ENCODE results near the gene TLK2.

DNA sequence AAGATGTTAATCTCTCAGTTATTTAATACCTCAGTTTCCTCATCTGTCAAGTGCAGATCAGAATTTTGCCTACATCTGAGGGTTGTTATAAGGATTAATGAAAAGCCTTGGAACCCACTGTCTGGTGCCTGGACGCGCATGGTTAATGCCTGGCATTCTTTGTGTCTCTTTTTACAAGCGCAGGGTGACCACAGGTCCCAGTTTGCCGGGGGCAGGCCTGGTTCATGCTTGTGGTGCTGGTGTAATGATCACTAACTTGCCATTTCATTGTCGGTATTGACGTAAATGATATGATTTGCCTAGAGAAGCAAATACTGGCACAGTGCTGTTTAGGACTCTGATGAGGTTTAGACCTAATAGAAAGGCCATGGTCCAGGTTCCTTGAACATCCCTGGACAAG lies 172.0 kb downstream of the TLK2 start:
- no peak for TF ChIP-seq CBX8 (IDR thresholded peaks at IDR 0.05)
- TF ChIP-seq, protein P1, sequence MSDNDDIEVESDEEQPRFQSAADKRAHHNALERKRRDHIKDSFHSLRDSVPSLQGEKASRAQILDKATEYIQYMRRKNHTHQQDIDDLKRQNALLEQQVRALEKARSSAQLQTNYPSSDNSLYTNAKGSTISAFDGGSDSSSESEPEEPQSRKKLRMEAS (IDR thresholded peaks at IDR 0.05) = no peak
- no peak for TF ChIP-seq POLR2A (IDR thresholded peaks at IDR 0.05; ENCODE audit: low read length)
- TF ChIP-seq, protein P2, sequence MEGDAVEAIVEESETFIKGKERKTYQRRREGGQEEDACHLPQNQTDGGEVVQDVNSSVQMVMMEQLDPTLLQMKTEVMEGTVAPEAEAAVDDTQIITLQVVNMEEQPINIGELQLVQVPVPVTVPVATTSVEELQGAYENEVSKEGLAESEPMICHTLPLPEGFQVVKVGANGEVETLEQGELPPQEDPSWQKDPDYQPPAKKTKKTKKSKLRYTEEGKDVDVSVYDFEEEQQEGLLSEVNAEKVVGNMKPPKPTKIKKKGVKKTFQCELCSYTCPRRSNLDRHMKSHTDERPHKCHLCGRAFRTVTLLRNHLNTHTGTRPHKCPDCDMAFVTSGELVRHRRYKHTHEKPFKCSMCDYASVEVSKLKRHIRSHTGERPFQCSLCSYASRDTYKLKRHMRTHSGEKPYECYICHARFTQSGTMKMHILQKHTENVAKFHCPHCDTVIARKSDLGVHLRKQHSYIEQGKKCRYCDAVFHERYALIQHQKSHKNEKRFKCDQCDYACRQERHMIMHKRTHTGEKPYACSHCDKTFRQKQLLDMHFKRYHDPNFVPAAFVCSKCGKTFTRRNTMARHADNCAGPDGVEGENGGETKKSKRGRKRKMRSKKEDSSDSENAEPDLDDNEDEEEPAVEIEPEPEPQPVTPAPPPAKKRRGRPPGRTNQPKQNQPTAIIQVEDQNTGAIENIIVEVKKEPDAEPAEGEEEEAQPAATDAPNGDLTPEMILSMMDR (IDR thresholded peaks at IDR 0.05) = no peak
- no peak for TF ChIP-seq USF2 (IDR thresholded peaks at IDR 0.05)
- no peak for TF ChIP-seq EP300 (IDR thresholded peaks at IDR 0.05)
- TF ChIP-seq CHD2 (IDR thresholded peaks at IDR 0.05; ENCODE audit: low read length, partially characterized antibody) = no peak
- TF ChIP-seq, protein P3, sequence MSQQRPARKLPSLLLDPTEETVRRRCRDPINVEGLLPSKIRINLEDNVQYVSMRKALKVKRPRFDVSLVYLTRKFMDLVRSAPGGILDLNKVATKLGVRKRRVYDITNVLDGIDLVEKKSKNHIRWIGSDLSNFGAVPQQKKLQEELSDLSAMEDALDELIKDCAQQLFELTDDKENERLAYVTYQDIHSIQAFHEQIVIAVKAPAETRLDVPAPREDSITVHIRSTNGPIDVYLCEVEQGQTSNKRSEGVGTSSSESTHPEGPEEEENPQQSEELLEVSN (IDR thresholded peaks at IDR 0.05; ENCODE audit: borderline replicate concordance, low read depth) = no peak
- TF ChIP-seq GATA3 (IDR thresholded peaks at IDR 0.05; ENCODE audit: borderline replicate concordance) = no peak
